ENCODE data around the gene BDH1. TPM values are rescaled to one million over a fixed set of nuclear protein-coding genes. Genes with fewer than 3 reads are reported as not detected.
A peak's percentile ranks its signal among the peaks of the same experiment; 100 is the strongest.

BDH1 gene
- total and polyA plus RNA-seq, 2 of the 13 experiments (the other 11 are each of a cell fraction or from before 2014, with no cell fraction given), result 21.2 to 71.9 TPM

DNA sequence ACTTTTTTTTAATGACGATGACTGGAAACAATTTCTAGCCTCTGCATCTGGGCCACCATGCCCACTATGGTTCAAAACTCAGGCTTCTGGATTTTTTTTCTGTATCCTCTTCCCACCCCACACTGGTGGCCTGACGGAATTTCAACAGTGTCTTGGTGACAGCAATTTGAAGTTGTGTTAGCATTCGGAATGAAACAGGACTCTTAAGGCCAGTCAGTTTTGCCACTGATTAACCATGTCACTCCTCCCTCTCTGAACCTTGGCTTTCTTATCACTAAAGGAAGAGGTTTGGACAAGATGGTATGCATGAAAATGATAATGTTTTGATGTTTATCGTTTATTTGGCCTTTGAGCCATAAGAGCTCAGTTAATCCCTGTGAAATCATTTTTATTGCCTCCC is 41.6 kb upstream of the BDH1 start (continued):
- TF ChIP-seq, protein P1, sequence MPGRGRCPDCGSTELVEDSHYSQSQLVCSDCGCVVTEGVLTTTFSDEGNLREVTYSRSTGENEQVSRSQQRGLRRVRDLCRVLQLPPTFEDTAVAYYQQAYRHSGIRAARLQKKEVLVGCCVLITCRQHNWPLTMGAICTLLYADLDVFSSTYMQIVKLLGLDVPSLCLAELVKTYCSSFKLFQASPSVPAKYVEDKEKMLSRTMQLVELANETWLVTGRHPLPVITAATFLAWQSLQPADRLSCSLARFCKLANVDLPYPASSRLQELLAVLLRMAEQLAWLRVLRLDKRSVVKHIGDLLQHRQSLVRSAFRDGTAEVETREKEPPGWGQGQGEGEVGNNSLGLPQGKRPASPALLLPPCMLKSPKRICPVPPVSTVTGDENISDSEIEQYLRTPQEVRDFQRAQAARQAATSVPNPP (CRISPR knock-in tag; IDR thresholded peaks at IDR 0.05), result 0 out of 2 replicates have a peak, but pooled peaks have one; percentile 26
- TF ChIP-seq, protein P2, sequence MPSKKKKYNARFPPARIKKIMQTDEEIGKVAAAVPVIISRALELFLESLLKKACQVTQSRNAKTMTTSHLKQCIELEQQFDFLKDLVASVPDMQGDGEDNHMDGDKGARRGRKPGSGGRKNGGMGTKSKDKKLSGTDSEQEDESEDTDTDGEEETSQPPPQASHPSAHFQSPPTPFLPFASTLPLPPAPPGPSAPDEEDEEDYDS (CRISPR knock-in tag; IDR thresholded peaks at IDR 0.05), result peak; percentile 82
- TF ChIP-seq ZNF652 (CRISPR knock-in tag; IDR thresholded peaks at IDR 0.05; ENCODE audit: borderline replicate concordance, low read depth) (peak; percentile 61; the same call in 1 of the 2 replicates), PAF1 (CRISPR knock-in tag; IDR thresholded peaks at IDR 0.05) (no peak), KDM2A (CRISPR knock-in tag; IDR thresholded peaks at IDR 0.05; ENCODE audit: borderline replicate concordance, low read depth) (no peak), TOE1 (CRISPR knock-in tag; IDR thresholded peaks at IDR 0.05) (no peak), MTF2 (CRISPR knock-in tag; IDR thresholded peaks at IDR 0.05; ENCODE audit: borderline replicate concordance) (no peak), RARA (CRISPR knock-in tag; IDR thresholded peaks at IDR 0.05) (0 out of 2 replicates have a peak, but pooled peaks have one; percentile 13), ZEB1 (IDR thresholded peaks at IDR 0.05; ENCODE audit: insufficient replicate concordance, low read depth) (no peak), ELF3 (CRISPR knock-in tag; IDR thresholded peaks at IDR 0.05) (peak; percentile 63; the same call in 1 of the 2 replicates), ATF1 (CRISPR knock-in tag; IDR thresholded peaks at IDR 0.05) (no peak), ZNF350 (CRISPR knock-in tag; IDR thresholded peaks at IDR 0.05; ENCODE audit: borderline replicate concordance, low read depth) (no peak), KDM5B (CRISPR knock-in tag; IDR thresholded peaks at IDR 0.05; ENCODE audit: borderline replicate concordance) (no peak), ZNF225 (CRISPR knock-in tag; IDR thresholded peaks at IDR 0.05) (no peak), HES4 (CRISPR knock-in tag; IDR thresholded peaks at IDR 0.05; ENCODE audit: borderline replicate concordance) (no peak), ZNF335 (CRISPR knock-in tag; IDR thresholded peaks at IDR 0.05) (no peak), WIZ (CRISPR knock-in tag; IDR thresholded peaks at IDR 0.05) (no peak), ISL2 (CRISPR knock-in tag; IDR thresholded peaks at IDR 0.05) (peak; percentile 53; the same call in 1 of the 2 replicates)
- TF ChIP-seq, protein P3, sequence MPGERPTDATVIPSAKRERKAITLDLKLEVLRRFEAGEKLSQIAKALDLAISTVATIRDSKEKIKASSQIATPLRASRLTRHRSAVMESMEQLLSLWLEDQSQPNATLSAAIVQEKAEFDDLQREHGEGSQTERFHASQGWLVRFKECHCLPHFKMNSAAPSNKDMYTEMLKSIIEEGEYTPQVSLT (CRISPR knock-in tag; IDR thresholded peaks at IDR 0.05; ENCODE audit: borderline replicate concordance, low read depth), result no peak
- TF ChIP-seq, protein P4, sequence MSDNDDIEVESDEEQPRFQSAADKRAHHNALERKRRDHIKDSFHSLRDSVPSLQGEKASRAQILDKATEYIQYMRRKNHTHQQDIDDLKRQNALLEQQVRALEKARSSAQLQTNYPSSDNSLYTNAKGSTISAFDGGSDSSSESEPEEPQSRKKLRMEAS (IDR thresholded peaks at IDR 0.05), result peak; percentile 25; the same call in 1 of the 2 replicates
- TF ChIP-seq, protein P5, sequence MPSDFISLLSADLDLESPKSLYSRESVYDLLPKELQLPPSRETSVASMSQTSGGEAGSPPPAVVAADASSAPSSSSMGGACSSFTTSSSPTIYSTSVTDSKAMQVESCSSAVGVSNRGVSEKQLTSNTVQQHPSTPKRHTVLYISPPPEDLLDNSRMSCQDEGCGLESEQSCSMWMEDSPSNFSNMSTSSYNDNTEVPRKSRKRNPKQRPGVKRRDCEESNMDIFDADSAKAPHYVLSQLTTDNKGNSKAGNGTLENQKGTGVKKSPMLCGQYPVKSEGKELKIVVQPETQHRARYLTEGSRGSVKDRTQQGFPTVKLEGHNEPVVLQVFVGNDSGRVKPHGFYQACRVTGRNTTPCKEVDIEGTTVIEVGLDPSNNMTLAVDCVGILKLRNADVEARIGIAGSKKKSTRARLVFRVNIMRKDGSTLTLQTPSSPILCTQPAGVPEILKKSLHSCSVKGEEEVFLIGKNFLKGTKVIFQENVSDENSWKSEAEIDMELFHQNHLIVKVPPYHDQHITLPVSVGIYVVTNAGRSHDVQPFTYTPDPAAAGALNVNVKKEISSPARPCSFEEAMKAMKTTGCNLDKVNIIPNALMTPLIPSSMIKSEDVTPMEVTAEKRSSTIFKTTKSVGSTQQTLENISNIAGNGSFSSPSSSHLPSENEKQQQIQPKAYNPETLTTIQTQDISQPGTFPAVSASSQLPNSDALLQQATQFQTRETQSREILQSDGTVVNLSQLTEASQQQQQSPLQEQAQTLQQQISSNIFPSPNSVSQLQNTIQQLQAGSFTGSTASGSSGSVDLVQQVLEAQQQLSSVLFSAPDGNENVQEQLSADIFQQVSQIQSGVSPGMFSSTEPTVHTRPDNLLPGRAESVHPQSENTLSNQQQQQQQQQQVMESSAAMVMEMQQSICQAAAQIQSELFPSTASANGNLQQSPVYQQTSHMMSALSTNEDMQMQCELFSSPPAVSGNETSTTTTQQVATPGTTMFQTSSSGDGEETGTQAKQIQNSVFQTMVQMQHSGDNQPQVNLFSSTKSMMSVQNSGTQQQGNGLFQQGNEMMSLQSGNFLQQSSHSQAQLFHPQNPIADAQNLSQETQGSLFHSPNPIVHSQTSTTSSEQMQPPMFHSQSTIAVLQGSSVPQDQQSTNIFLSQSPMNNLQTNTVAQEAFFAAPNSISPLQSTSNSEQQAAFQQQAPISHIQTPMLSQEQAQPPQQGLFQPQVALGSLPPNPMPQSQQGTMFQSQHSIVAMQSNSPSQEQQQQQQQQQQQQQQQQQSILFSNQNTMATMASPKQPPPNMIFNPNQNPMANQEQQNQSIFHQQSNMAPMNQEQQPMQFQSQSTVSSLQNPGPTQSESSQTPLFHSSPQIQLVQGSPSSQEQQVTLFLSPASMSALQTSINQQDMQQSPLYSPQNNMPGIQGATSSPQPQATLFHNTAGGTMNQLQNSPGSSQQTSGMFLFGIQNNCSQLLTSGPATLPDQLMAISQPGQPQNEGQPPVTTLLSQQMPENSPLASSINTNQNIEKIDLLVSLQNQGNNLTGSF (CRISPR knock-in tag; IDR thresholded peaks at IDR 0.05), result no peak
- TF ChIP-seq, protein P6, sequence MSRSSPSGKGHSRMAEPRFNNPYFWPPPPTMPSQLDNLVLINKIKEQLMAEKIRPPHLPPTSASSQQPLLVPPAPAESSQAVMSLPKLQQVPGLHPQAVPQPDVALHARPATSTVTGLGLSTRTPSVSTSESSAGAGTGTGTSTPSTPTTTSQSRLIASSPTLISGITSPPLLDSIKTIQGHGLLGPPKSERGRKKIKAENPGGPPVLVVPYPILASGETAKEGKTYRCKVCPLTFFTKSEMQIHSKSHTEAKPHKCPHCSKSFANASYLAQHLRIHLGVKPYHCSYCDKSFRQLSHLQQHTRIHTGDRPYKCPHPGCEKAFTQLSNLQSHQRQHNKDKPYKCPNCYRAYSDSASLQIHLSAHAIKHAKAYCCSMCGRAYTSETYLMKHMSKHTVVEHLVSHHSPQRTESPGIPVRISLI (CRISPR knock-in tag; IDR thresholded peaks at IDR 0.05; ENCODE audit: borderline replicate concordance), result peak; percentile 59; the same call in 1 of the 2 replicates
- TF ChIP-seq, protein P7, sequence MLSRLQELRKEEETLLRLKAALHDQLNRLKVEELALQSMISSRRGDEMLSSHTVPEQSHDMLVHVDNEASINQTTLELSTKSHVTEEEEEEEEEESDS (CRISPR knock-in tag; IDR thresholded peaks at IDR 0.05; ENCODE audit: borderline replicate concordance), result no peak
